Activated naive CD8-positive, alpha-beta T cell treated with anti-CD3 and anti-CD28 coated beads, Interleukin-2, amount 50 U/mL, for 24 hours (primary cell): ENCODE data around the gene HERPUD2.

Source experiments
- ATAC-seq: fragments of 150-1000 bp; cut with Tn5 transposase; one replicate; pipeline ENCODE4 v1.10.0; 2021
- DNase-seq: peaks from one replicate; pipeline ENCODE4 v3.0.0; 2021
- H3K27ac Mint-ChIP-seq: one replicate; pipeline ENCODE4 v1.8.0; 2021; ENCODE audit warnings: mild to moderate bottlenecking, mixed read lengths
- H3K27me3 Mint-ChIP-seq: one replicate; pipeline ENCODE4 v1.8.0; 2021; ENCODE audit warnings: mixed read lengths
- H3K36me3 Mint-ChIP-seq: one replicate; pipeline ENCODE4 v1.8.0; 2021; ENCODE audit warnings: low read depth, mixed read lengths
- H3K4me1 Mint-ChIP-seq: one replicate; pipeline ENCODE4 v1.8.0; 2021; ENCODE audit warnings: mixed read lengths
- H3K4me3 Mint-ChIP-seq: one replicate; pipeline ENCODE4 v1.8.0; 2021; ENCODE audit warnings: mild to moderate bottlenecking, moderate library complexity, mixed read lengths
- H3K9me3 Mint-ChIP-seq: one replicate; pipeline ENCODE4 v1.8.0; 2021; ENCODE audit warnings: mixed read lengths

Gene HERPUD2, protein sequence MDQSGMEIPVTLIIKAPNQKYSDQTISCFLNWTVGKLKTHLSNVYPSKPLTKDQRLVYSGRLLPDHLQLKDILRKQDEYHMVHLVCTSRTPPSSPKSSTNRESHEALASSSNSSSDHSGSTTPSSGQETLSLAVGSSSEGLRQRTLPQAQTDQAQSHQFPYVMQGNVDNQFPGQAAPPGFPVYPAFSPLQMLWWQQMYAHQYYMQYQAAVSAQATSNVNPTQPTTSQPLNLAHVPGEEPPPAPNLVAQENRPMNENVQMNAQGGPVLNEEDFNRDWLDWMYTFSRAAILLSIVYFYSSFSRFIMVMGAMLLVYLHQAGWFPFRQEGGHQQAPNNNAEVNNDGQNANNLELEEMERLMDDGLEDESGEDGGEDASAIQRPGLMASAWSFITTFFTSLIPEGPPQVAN

DNA sequence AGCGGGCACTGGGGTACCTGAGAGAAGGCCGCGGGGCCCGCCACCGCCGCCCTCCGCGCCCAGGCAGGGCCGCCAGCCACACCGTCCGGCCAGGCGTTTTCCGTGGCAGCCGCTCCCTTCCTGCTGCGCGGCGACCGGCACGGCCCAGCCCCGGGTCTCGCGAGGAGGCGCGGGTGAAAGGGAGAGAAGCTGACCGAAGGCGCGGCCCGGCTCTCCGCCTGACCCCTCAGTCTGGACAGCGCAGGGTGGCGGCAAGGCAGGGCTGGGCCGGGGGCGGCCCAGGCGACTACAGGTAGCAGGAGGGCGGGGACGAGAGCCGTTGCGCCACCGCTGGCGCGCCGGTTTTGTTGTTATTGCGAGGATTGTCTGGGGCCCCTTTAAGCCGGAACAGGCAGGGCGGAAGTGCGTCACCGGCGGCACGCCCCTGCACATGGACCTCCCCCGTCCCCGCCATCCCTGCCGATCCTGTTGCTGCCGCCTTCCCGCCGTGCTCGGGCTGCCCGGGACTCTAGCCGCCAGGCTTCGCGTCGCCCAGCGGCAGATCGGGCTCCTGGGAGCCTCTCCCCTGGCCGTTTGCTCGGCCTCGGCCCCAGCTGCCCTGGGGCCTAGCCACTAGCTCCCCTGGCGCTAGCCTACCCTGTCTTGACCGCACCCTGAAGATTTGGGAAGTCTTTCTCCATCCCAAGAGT, at the start of gene HERPUD2:
HERPUD2 (minus strand) TSS at position 352 of the 689 bp plus-strand sequence. CDS start 805 bp downstream, outside the sequence.
- Mint-ChIP-seq H3K4me3 (peak within 1 kb of the TSS; percentile 97), H3K27ac (peak within 1 kb of the TSS; percentile 97), H3K36me3 (peaks cover 9% of the 10 kb centered on the region), H3K4me1 (peaks cover 60% of the 10 kb centered on the region), H3K27me3 (no peaks in the 10 kb centered on the region), H3K9me3 (no peaks in the 10 kb centered on the region)
- DNase-seq (peak; percentile 93), ATAC-seq (peak; percentile 90)

DNA sequence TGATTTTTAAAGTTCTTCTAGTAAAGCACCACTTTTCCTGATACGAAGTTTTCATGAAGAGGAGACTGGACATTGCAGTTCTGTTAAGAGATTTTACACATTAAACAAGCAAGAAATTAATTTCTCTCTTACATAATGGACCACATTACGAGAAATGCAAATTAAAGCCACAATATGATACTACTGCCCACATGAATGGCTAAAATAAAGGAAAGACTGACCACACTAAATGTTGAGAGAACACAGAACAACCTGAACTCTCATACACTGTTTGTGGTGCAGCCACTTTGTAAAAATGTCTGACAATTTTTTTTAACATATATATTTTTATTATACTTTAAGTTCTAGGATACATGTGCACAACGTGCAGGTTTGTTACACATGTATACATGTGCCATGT, 44.0 kb upstream of the HERPUD2 start:
- no peaks in the 10 kb centered on the region for H3K36me3 Mint-ChIP-seq
- no peak for ATAC-seq

DNA sequence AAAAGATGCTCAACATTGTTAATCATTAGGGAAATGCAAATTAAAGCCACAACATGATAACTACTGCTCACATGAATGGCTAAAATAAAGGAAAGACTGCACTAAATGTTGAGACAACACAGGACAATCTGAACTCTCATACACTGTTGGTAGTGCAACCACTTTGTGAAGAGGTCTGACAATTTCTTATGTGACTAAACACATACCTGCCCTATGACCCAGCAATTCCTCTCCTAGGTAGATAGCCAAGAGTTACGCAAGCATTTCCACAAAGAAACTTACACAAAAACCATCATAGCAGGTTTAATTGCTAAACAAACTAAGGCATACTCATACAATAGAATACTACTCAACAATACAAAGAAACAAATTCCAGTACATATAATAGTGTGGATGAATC, 41.8 kb upstream of the HERPUD2 start:
- Mint-ChIP-seq H3K27ac (no peak overlapping the region), H3K9me3 (no peaks in the 10 kb centered on the region), H3K4me3 (no peak overlapping the region), H3K27me3 (no peaks in the 10 kb centered on the region), H3K4me1 (peaks cover 11% of the 10 kb centered on the region), H3K36me3 (no peaks in the 10 kb centered on the region)
- ATAC-seq (no peak), DNase-seq (no peak)

More for the DNA sequence above, 44.0 kb upstream of the HERPUD2 start:
- peaks cover 5% of the 10 kb centered on the region for H3K9me3 Mint-ChIP-seq
- H3K4me3 Mint-ChIP-seq = no peak overlapping the region
- H3K27ac Mint-ChIP-seq = no peak overlapping the region
- DNase-seq = no peak
- H3K4me1 Mint-ChIP-seq = no peaks in the 10 kb centered on the region
- no peaks in the 10 kb centered on the region for H3K27me3 Mint-ChIP-seq

DNA sequence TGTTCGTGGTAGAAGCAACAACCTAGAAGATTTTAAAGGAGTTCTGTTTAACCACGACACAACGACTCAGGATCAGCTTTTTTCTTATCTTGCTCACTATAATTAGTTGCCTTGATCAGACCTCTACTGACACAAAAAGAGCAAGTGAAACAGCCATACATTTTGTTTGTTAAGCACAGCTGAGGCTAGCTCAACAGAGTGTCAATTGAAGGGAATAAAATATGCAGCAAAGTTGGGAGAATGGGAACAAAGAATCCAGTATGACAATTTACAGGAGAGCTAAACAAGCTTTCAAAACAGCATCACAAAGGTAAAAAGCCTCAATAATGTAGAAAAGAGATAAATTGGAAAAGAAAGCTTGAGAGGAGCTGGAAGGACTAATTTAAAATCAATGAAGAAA, 40.5 kb upstream of the HERPUD2 start:
- Mint-ChIP-seq H3K27ac (no peak overlapping the region), H3K27me3 (no peaks in the 10 kb centered on the region), H3K4me1 (peaks cover 19% of the 10 kb centered on the region), H3K4me3 (no peak overlapping the region), H3K9me3 (no peaks in the 10 kb centered on the region), H3K36me3 (no peaks in the 10 kb centered on the region)
- DNase-seq = no peak
- no peak for ATAC-seq

DNA sequence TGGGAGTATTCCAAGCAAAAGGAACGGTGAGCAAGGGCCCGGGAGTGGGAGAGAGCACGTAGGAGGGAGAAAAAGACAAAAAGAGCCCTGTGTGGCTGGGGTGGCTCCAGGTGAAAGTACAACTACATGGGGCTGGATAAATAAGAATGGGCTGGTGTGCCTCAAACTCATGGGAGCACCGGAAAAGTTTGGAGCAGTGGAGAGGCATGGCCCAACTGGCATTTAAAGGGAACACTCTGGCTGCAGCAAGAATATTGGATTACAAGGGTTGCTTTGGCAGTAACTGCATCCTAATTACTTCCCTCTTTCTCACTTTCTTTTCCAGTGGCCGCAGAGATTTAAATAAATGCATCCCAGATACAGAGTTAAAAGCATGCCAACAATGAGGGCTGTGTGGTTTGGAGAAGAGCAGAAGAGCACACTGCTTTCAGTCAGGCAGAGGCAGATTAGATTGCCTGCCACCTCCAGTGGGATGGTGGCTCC, 39.1 kb upstream of the HERPUD2 start:
- Mint-ChIP-seq H3K9me3 (no peaks in the 10 kb centered on the region), H3K4me1 (peaks cover 33% of the 10 kb centered on the region), H3K27me3 (no peaks in the 10 kb centered on the region), H3K27ac (no peak overlapping the region), H3K4me3 (no peak overlapping the region), H3K36me3 (no peaks in the 10 kb centered on the region)
- DNase-seq = no peak
- ATAC-seq = no peak

DNA sequence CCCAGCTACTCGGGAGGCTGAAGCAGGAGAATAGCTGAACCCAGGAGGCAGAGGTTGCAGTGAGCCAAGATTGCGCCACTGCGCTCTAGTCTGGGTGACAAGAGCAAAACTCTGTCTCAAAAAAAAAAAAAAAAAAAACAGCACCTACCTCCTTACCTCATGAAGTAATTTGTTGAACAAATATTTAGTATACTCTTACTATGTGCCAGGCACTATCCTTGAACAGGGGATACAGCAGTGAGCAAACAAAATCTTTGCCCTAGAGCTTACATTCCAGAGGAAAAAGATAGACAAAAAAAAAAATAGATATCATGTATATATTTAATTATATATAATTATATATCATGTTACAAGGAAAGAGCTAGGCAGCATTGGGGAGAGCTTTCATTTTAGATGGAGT, 36.4 kb upstream of the HERPUD2 start:
- DNase-seq (no peak), ATAC-seq (no peak)
- H3K36me3 Mint-ChIP-seq = no peaks in the 10 kb centered on the region
- H3K27ac Mint-ChIP-seq = no peak overlapping the region
- H3K9me3 Mint-ChIP-seq = no peaks in the 10 kb centered on the region
- H3K4me3 Mint-ChIP-seq = no peak overlapping the region
- H3K27me3 Mint-ChIP-seq = no peaks in the 10 kb centered on the region
- peaks cover 59% of the 10 kb centered on the region for H3K4me1 Mint-ChIP-seq

DNA sequence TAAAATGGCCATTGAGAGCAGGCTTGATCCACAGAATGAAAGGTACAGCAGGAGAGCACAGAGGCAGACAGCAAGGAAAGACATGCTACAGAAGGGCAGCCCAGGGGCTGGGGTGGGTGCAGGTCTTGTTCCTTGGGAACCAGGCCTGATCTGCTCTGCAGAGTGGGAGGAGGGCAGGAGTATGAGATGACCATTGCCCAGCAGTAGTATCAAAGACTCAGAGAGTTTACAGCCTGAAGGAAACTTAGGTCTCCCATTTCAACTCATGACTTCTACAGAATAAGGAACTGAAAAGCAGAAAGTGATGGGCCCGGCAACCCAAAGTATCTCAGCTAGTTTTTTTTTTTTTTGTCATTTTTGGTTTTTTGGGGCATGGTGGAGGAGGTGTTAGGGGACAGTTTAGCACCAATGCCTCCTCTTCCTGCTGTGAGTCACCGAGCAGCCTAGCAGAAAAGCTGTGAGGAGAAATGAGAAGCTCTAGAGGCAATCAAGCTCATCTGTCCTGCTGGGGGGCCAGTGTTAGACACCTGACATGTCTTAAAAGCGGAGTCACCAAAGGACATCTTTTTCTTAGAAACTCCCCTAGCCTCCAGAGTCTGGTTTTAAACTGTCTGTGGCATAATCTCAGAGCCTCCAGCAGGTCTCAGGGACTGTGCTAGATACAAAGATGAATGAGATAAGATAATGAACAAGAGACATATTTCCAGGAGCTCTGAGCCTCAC, 34.3 kb upstream of the HERPUD2 start:
- DNase-seq (peak; percentile 53), ATAC-seq (peak; percentile 74)
- peak overlapping the region; percentile 62 for H3K27ac Mint-ChIP-seq
- no peaks in the 10 kb centered on the region for H3K27me3 Mint-ChIP-seq
- H3K36me3 Mint-ChIP-seq = no peaks in the 10 kb centered on the region
- H3K4me3 Mint-ChIP-seq = peak overlapping the region; percentile 22
- H3K4me1 Mint-ChIP-seq = peaks cover 78% of the 10 kb centered on the region
- no peaks in the 10 kb centered on the region for H3K9me3 Mint-ChIP-seq

DNA sequence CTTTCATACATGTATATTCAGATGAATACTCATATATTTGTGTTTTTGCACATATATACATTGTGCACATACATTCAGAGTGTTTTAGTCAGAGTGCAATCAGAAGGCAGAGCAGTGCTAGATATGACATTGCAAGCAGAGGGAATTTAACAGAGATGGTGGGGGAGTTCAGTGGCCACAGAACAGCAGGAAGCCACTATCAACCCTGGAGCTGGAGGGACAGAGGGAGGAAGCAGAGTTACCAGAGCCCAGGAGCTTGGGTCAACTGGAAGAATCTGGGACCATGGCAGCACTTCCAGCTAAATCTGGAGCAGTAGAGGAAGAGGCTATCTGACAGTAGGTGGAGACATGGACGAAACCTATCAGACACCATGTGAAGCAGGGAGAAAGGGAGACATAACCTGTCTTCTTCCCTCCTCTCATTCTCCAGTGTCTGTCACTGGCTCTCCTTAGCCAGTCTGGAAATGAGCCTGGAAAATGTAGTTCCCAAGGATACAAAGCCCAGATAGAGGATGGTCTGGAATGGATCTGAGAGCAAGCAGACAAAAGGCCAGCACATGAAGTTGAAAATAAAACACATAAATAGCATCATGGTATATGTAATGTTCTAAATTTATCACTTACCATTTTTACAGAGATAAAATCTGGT, 33.6 kb upstream of the HERPUD2 start:
- Mint-ChIP-seq H3K27ac (peak overlapping the region; percentile 62), H3K27me3 (no peaks in the 10 kb centered on the region), H3K9me3 (no peaks in the 10 kb centered on the region), H3K4me1 (peaks cover 85% of the 10 kb centered on the region), H3K36me3 (no peaks in the 10 kb centered on the region), H3K4me3 (peak overlapping the region; percentile 16)
- DNase-seq (no peak), ATAC-seq (no peak)

DNA sequence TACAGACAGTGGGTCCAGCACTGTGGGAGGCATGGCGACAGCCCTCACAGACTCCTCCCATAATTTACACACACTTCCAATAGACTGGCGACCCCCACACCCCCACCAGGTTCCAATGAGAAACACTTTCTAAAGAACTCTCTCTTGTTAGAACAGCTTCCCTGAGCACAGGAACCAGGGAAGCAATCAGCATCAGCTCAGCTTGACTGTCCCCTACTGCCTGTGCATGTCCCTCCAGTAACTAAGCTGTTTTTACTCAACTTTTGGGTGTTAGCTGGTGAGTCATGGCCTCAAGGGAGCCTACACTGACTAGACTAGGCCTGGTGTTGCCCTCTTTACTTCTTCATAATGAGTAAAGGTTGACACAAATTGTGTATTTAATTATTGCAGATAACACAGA, 32.6 kb upstream of the HERPUD2 start:
- ATAC-seq (peak; percentile 80), DNase-seq (peak; percentile 34)
- Mint-ChIP-seq H3K4me3 (no peak overlapping the region), H3K9me3 (no peaks in the 10 kb centered on the region), H3K27ac (no peak overlapping the region), H3K4me1 (peaks cover 89% of the 10 kb centered on the region), H3K36me3 (no peaks in the 10 kb centered on the region), H3K27me3 (no peaks in the 10 kb centered on the region)

DNA sequence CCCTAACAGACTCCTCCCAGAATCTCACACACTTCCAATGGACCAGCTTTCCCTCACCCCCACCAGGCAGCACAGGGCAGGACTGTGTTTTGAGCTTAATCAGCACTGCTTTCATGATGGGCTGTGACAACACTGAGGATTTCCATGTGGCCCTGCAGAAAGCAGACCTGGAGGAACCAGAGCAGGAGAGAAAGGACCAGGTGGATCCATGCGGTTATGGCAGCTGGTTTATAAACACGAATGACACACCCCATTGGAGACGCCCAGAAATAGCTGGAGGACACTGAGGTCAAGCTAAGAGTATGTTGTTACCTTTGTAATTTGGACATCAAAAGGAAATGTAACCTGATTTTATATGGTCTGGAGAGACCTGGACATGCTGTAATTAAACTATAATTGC, 31.7 kb upstream of the HERPUD2 start:
- Mint-ChIP-seq H3K36me3 (no peaks in the 10 kb centered on the region), H3K9me3 (no peaks in the 10 kb centered on the region), H3K4me3 (no peak overlapping the region), H3K27ac (peak overlapping the region; percentile 18), H3K27me3 (no peaks in the 10 kb centered on the region), H3K4me1 (peaks cover 91% of the 10 kb centered on the region)
- ATAC-seq (no peak), DNase-seq (no peak)

DNA sequence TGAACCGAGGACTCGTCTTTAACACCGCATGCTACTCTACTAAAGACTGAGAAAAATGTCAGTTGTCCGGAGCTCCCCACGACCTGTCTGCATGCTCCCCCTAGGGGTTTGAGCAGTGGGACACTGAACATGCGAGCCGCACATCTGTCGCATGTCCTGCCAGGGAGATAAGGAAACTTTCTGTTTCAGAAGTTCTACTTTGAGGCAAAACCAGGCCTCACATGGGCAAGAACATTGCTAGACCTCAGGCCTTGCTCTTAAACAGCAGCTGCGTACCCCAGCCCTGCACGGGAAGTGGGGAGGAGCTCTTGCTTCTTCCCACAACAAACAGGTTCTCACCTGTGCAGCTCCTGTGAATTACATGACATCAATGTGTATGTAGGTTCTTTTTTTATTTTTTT, 30.3 kb upstream of the HERPUD2 start:
- H3K4me1 Mint-ChIP-seq = peaks cover 88% of the 10 kb centered on the region
- peak overlapping the region; percentile 62 for H3K4me3 Mint-ChIP-seq
- H3K9me3 Mint-ChIP-seq = no peaks in the 10 kb centered on the region
- no peaks in the 10 kb centered on the region for H3K27me3 Mint-ChIP-seq
- H3K36me3 Mint-ChIP-seq = no peaks in the 10 kb centered on the region
- peak overlapping the region; percentile 80 for H3K27ac Mint-ChIP-seq
- DNase-seq (peak; percentile 42), ATAC-seq (peak; percentile 13)

DNA sequence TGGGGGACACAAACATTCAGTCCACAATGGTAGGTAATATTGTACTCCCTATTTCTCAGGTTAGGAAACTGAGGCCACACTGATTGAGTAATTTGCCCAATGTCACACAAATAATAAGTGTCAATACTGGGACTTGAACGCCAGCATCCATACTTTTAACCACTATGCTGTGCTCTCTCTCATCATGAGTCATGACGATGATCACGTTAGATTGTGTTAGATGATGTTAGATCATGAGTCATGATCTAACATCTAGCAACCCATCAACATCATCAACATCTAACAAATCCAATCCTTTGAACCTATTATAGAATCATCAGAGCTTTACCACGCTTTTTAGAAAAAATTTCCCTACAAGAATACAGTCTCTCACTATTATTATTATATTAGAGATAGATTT, 28.1 kb upstream of the HERPUD2 start:
- H3K9me3 Mint-ChIP-seq = no peaks in the 10 kb centered on the region
- no peaks in the 10 kb centered on the region for H3K27me3 Mint-ChIP-seq
- DNase-seq (no peak), ATAC-seq (peak; percentile 73)
- H3K27ac Mint-ChIP-seq = peak overlapping the region; percentile 94
- H3K4me3 Mint-ChIP-seq = peak overlapping the region; percentile 60
- H3K4me1 Mint-ChIP-seq = peaks cover 66% of the 10 kb centered on the region
- H3K36me3 Mint-ChIP-seq = no peaks in the 10 kb centered on the region

DNA sequence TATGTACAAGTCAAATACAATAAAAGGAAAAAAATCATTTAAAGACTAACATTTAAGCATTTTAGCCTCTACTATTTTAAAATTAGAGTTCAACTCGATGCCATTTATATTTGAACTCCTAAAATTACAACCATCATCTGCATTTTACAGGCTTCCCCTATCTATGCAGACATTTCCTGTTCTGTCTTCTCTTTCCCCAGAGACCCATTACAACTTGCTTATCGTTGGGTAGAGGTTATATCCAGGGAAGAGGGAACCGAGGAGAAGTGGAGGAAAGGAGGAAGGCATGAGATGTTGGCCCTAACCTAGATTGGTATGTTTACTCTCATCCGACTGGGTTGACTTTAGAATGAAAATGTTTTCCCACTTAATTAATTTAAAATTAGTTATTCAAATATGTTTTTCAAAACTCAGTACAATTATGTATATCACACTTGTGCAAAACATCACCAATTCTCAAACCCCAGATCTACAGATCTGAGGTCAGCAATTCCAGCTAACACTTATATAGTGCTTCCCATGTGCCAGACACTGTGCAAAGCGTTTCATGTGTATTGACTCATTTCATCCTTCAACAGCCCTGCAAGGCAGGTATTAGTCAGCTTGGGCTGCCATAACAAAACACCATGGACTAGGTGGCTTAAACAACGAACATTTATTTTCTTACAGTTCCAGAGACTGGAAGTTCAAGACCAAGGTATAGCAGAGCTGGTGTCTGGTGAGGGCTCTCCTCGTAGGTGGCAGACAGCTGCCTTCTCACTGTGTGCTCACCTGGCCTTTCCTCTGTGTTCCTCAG, 27.3 kb upstream of the HERPUD2 start:
- no peak for DNase-seq
- peak overlapping the region; percentile 60 for H3K4me3 Mint-ChIP-seq
- no peaks in the 10 kb centered on the region for H3K27me3 Mint-ChIP-seq
- H3K27ac Mint-ChIP-seq = peak overlapping the region; percentile 94
- peaks cover 59% of the 10 kb centered on the region for H3K4me1 Mint-ChIP-seq
- H3K9me3 Mint-ChIP-seq = no peaks in the 10 kb centered on the region
- no peaks in the 10 kb centered on the region for H3K36me3 Mint-ChIP-seq
- ATAC-seq = peak; percentile 86
